Nasal cavity respiratory epithelium epithelial cell of viscerocranial mucosa (primary cell): ENCODE data around the gene GABRA6. TPM values are rescaled to one million over a fixed set of nuclear protein-coding genes. Genes with fewer than 3 reads are reported as not detected.

Source experiments
- total RNA-seq: library from RNA; depleted of rRNA; stranded (reverse); fragments of >200 nt; gene quantifications from 2 replicates; pipeline ENCODE4 v1.2.3, GENCODE V29; 2014

GABRA6 gene
- total RNA-seq = not detected in 2 replicates

DNA sequence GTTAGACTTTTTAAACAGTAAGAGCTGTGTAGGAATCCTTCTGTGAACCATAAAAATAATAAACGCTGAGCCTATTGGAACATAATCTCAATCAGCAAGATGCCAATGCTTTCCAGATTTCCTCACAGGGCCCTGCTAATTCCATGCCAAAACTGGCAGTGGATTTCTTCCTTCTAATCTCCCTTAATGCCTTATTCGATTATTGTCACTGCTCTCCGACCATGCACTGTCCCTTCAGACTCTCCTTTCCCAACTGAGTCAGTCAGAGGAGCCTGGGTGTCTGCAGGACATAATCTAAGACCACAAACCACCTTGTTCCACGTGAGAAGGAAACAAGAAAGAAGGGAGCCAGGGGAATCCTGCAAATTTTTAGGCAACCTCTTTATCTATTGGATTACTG lies at the start of gene GABRA6:
GABRA6 (plus strand) TSS at position 261 of the 400 bp plus-strand sequence. CDS start 269 bp downstream, outside the sequence.

Other genes starting within 250 kb of the GABRA6 start
- not detected in 2 replicates for gene GABRB2, start 139.0 kb upstream of the GABRA6 start, total RNA-seq
- not detected in 2 replicates for gene GABRA1, start 162.4 kb downstream of the GABRA6 start, total RNA-seq